Fibroblast of skin of scalp (primary cell): ENCODE results near the gene METTL26.
"Not testable (repeated sequence)": the region's sequence is repeated elsewhere in the genome, so short reads cannot be mapped to it uniquely, and the experiment has no call there.

Source experiments
- DNase-seq: peaks from one replicate; pipeline ENCODE4 v3.0.0-alpha.2; 2013

Gene METTL26

GRCh38 chr16:624526-625070 is 11.5 kb downstream of the METTL26 start:
- DNase-seq, result no peak

- no peak for DNase-seq
Measured at GRCh38 chr16:622920-623280, 13.2 kb downstream of the METTL26 start.

- DNase-seq, result no peak
Measured at GRCh38 chr16:621526-622105, 14.5 kb downstream of the METTL26 start.

GRCh38 chr16:620700-621525 is 15.2 kb downstream of the METTL26 start:
- no peak for DNase-seq

GRCh38 chr16:619476-620100 is 16.5 kb downstream of the METTL26 start:
- no peak for DNase-seq

GRCh38 chr16:617855-618254 is 18.2 kb downstream of the METTL26 start:
- DNase-seq, result no peak

GRCh38 chr16:616733-617586 is 19.1 kb downstream of the METTL26 start:
- DNase-seq, result no peak

- DNase-seq, result no peak
Measured at GRCh38 chr16:615122-615521, 21.0 kb downstream of the METTL26 start.

GRCh38 chr16:610513-611381 is 25.4 kb downstream of the METTL26 start:
- DNase-seq, result no peak

GRCh38 chr16:609984-610383 is 26.1 kb downstream of the METTL26 start:
- no peak for DNase-seq

GRCh38 chr16:609316-609715 is 26.8 kb downstream of the METTL26 start:
- no peak for DNase-seq

GRCh38 chr16:608019-608418 is 28.1 kb downstream of the METTL26 start:
- DNase-seq, result no peak

- DNase-seq, result no peak
Measured at GRCh38 chr16:606656-607307, 29.3 kb downstream of the METTL26 start.

GRCh38 chr16:603933-604332 is 32.2 kb downstream of the METTL26 start:
- DNase-seq, result no peak

GRCh38 chr16:600781-601180 is 35.3 kb downstream of the METTL26 start:
- DNase-seq, result no peak

GRCh38 chr16:598823-599739 is 37.0 kb downstream of the METTL26 start:
- no peak for DNase-seq

GRCh38 chr16:597655-598054 is 38.5 kb downstream of the METTL26 start:
- not testable (repeated sequence) for DNase-seq

GRCh38 chr16:596736-597060 is 39.4 kb downstream of the METTL26 start:
- no peak for DNase-seq

- no peak for DNase-seq
Measured at GRCh38 chr16:595942-596735, 40.0 kb downstream of the METTL26 start.
